ENCODE results near the gene LSP1.

DNA sequence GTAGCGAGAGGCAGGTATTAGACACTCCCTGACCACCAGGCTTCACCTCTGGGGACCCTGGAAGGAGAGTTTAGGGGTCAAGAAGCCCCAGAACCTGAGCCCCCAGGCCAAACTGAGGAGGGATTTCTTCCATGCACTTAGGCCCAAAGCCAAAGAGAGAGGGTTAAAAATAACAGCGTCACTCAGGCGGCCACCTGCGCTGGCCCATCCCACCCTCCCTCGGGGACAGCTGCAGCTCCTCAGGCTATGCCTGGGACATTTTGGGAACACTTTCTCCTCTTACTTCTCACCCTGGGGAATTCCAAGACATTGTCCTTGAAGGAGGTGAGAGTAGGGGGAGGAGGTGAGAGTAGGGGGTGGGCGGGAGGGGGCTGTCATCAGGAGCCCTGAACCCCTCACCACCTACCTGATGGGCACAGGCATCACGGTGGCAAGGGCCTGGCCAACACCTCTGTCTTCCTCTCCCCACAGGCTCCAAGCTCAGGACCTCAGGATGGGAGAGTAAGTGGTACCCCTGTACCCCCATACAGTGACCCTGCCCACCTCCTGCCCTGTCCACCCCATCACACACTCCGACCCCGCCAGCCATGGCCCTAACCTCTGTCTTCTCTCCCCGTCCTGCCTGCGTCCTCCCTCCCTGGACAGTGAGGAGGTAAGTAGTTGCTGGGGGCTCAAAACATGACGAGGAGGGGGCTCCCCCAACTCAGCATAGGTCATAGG is 13.5 kb upstream of the LSP1 start:
- TF ChIP-seq, protein P1, sequence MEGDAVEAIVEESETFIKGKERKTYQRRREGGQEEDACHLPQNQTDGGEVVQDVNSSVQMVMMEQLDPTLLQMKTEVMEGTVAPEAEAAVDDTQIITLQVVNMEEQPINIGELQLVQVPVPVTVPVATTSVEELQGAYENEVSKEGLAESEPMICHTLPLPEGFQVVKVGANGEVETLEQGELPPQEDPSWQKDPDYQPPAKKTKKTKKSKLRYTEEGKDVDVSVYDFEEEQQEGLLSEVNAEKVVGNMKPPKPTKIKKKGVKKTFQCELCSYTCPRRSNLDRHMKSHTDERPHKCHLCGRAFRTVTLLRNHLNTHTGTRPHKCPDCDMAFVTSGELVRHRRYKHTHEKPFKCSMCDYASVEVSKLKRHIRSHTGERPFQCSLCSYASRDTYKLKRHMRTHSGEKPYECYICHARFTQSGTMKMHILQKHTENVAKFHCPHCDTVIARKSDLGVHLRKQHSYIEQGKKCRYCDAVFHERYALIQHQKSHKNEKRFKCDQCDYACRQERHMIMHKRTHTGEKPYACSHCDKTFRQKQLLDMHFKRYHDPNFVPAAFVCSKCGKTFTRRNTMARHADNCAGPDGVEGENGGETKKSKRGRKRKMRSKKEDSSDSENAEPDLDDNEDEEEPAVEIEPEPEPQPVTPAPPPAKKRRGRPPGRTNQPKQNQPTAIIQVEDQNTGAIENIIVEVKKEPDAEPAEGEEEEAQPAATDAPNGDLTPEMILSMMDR (conservative IDR thresholded peaks at IDR 0.05; ENCODE audit: low read depth, low read length), result no peak
- no peak for TF ChIP-seq EZH2 (IDR thresholded peaks at IDR 0.05; ENCODE audit: borderline replicate concordance, low read depth, low read length, poor library complexity, severe bottlenecking)

All from A673 (cell line).